NCI-H446 (cell line): Measurements from ENCODE around the gene NHSL1.

ENCODE experiments used
- DNase-seq, 2 experiments: peaks; one replicate each; lab custom pipeline; 2025; lab: John Stamatoyannopoulos, UW

Gene NHSL1

GRCh38 chr6:138522611-138523010 lies 23.3 kb upstream of the NHSL1 start:
- DNase-seq, result no peak

- DNase-seq, result no peak
These were observed 22.5 kb upstream of the NHSL1 start for GRCh38 chr6:138521790-138522189.

GRCh38 chr6:138520463-138520862 lies 21.2 kb upstream of the NHSL1 start:
- peak in 1 of 2 experiments; percentile 12 for DNase-seq

- DNase-seq, result no peak
These were observed 18.8 kb upstream of the NHSL1 start for GRCh38 chr6:138518054-138518453.

GRCh38 chr6:138517635-138518034 lies 18.3 kb upstream of the NHSL1 start:
- DNase-seq, result peak in 1 of 2 experiments; percentile 24

- DNase-seq, result no peak
These were observed 16.5 kb upstream of the NHSL1 start for GRCh38 chr6:138515657-138516248.

- DNase-seq, result no peak
These were observed 15.7 kb upstream of the NHSL1 start for GRCh38 chr6:138514860-138515540.

GRCh38 chr6:138512609-138513008 lies 13.3 kb upstream of the NHSL1 start:
- DNase-seq, result no peak

- DNase-seq, result no peak
These were observed 10.8 kb upstream of the NHSL1 start for GRCh38 chr6:138510093-138510492.

- DNase-seq, result peak in 1 of 2 experiments; percentile 43
These were observed 10.1 kb upstream of the NHSL1 start for GRCh38 chr6:138509371-138509770.

- no peak for DNase-seq
These were observed 9.3 kb upstream of the NHSL1 start for GRCh38 chr6:138508676-138508988.

GRCh38 chr6:138507977-138508675 lies 8.8 kb upstream of the NHSL1 start:
- no peak for DNase-seq

GRCh38 chr6:138504764-138505689 lies 5.7 kb upstream of the NHSL1 start:
- no peak for DNase-seq

GRCh38 chr6:138503881-138504680 lies 4.8 kb upstream of the NHSL1 start:
- DNase-seq, result no peak

GRCh38 chr6:138502546-138502945 lies 3.3 kb upstream of the NHSL1 start:
- DNase-seq, result no peak

GRCh38 chr6:138500867-138501446 lies 1.7 kb upstream of the NHSL1 start:
- DNase-seq, result no peak

GRCh38 chr6:138500045-138500665 lies 861 bp upstream of the NHSL1 start:
- no peak for DNase-seq

- DNase-seq, result no peak
These were observed 528 bp downstream of the NHSL1 start for GRCh38 chr6:138498629-138499302.

GRCh38 chr6:138497286-138497685 lies 2.0 kb downstream of the NHSL1 start:
- DNase-seq, result no peak

- DNase-seq, result no peak
These were observed 5.0 kb downstream of the NHSL1 start for GRCh38 chr6:138494312-138494711.
